Brain microvascular endothelial cell (primary cell): ENCODE results near the gene CLEC20A.
"Not testable (repeated sequence)": the region's sequence is repeated elsewhere in the genome, so short reads cannot be mapped to it uniquely, and the experiment has no call there.

ENCODE experiments used
- DNase-seq: peaks from one replicate; pipeline ENCODE4 v3.0.0-alpha.2; 2020
- H3K27ac ChIP-seq: fragments of 250-450 bp; sonication (Bioruptor Pico); 2 replicates; pipeline ENCODE4 v1.5.1; 2020; ENCODE audit warnings: mild to moderate bottlenecking, moderate library complexity
- H3K27me3 ChIP-seq: fragments of 250-450 bp; sonication (Bioruptor Pico); replicated peaks from 2 replicates; pipeline ENCODE4 v1.5.1; 2020; ENCODE audit warnings: mild to moderate bottlenecking
- H3K36me3 ChIP-seq: fragments of 250-450 bp; sonication (Bioruptor Pico); replicated peaks from 2 replicates; pipeline ENCODE4 v1.5.1; 2020; ENCODE audit warnings: mild to moderate bottlenecking
- H3K4me3 ChIP-seq: 2 replicates; pipeline ENCODE4 v1.5.1; 2011; ENCODE audit warnings: low read depth, mild to moderate bottlenecking, control low read depth, low read length, moderate library complexity
- in situ Hi-C: cut with HindIII; loops from 2 replicates; pipeline ENCODE4 v1.10.0; 2017; ENCODE audit warnings: low sequenced_read_pairs, low pct_ligation_motif_present
- TF ChIP-seq, protein P1 (sequence below): IDR thresholded peaks from 2 replicates; pipeline ENCODE4 v1.5.1; 2011; ENCODE audit warnings: low read depth, mild to moderate bottlenecking, moderate library complexity, low read length, control low read depth, inconsistent platforms; ENCODE audit errors: missing control alignments

CLEC20A gene

GRCh38 chr1:178506177-178506576 is 9.4 kb upstream of the CLEC20A start:
- TF ChIP-seq, protein P1, sequence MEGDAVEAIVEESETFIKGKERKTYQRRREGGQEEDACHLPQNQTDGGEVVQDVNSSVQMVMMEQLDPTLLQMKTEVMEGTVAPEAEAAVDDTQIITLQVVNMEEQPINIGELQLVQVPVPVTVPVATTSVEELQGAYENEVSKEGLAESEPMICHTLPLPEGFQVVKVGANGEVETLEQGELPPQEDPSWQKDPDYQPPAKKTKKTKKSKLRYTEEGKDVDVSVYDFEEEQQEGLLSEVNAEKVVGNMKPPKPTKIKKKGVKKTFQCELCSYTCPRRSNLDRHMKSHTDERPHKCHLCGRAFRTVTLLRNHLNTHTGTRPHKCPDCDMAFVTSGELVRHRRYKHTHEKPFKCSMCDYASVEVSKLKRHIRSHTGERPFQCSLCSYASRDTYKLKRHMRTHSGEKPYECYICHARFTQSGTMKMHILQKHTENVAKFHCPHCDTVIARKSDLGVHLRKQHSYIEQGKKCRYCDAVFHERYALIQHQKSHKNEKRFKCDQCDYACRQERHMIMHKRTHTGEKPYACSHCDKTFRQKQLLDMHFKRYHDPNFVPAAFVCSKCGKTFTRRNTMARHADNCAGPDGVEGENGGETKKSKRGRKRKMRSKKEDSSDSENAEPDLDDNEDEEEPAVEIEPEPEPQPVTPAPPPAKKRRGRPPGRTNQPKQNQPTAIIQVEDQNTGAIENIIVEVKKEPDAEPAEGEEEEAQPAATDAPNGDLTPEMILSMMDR = no peak
- Histone ChIP-seq H3K36me3 (no peaks in the 10 kb centered on the region), H3K27ac (no peak overlapping the region), H3K4me3 (no peak overlapping the region), H3K27me3 (no peaks in the 10 kb centered on the region)
- DNase-seq = no peak
- in situ Hi-C loops = no loop called here

- H3K4me3 ChIP-seq = no peak overlapping the region
- no peak for DNase-seq
- TF ChIP-seq, protein P1 = no peak
- no peak overlapping the region for H3K27ac ChIP-seq
- no peaks in the 10 kb centered on the region for H3K27me3 ChIP-seq
- in situ Hi-C loops = no loop called here
- H3K36me3 ChIP-seq = no peaks in the 10 kb centered on the region
Observed at GRCh38 chr1:178504286-178504685, 7.5 kb upstream of the CLEC20A start.

DNA sequence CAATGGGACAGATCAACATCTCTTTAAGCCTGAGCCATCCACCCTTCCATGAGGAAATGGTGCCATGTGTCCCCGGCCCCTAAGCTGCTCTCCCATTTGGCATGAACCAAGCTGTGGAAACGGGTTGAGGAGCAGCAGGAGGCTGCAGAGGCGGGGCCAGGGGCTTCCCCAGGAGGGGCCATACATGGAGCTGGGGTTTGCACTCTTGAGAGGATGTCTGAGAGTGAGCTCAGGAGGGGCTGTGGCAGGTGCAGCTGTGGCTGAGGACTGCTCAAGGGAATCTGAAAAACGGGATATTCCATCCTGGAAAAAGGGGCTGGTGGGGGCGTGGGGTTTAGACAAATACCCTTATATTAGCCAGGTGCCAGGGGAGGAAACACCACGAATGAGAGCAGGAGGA is 7.1 kb upstream of the CLEC20A start:
- in situ Hi-C loops = no loop called here
- DNase-seq = no peak
- TF ChIP-seq, protein P1 = no peak
- H3K36me3 ChIP-seq = no peaks in the 10 kb centered on the region
- H3K27ac ChIP-seq = no peak overlapping the region
- H3K4me3 ChIP-seq = no peak overlapping the region
- H3K27me3 ChIP-seq = no peaks in the 10 kb centered on the region

DNA sequence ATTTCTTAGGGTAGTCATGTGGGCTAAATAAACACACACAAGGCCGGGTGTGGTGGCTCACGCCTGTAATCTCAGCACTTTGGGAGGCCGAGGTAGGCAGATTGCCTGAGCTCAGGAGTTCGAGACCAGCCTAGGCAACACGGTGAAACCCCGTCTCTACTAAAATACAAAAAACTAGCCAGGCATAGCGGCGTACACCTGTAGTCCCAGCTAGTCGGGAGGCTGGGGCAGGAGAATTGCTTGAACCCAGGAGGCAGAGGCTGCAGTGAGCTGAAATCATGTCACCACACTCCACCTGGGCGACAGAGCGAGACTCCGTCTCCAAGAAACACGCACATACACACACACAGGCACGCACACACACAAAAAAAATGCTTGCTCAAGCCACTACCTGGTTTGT is 6.6 kb upstream of the CLEC20A start:
- DNase-seq, H3K36me3 ChIP-seq, H3K4me3 ChIP-seq, in situ Hi-C loops, H3K27ac ChIP-seq, H3K27me3 ChIP-seq: not testable (repeated sequence)

- H3K4me3 ChIP-seq = no peak overlapping the region
Observed at GRCh38 chr1:178502856-178503255, 6.1 kb upstream of the CLEC20A start.

DNA sequence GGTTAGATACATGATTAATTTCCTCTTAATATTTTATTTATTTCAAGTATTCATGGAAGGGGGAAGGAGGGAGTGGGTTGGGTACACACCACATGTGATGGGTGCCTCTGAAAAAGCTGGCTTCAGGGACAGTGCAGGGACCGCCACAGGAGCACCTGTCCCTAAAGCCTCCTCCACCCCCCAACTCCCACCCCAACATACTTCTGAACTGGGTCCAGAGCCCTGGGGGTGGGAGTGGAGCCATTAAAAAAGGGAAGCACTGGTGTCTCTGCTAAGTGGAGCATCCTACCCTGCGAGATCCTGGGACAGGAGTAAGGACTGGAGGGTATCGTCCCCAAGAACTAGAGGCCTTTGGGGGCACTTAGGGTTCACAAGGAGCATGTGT is 5.6 kb upstream of the CLEC20A start:
- H3K27ac ChIP-seq = no peak overlapping the region
- no peaks in the 10 kb centered on the region for H3K27me3 ChIP-seq
- H3K36me3 ChIP-seq = no peaks in the 10 kb centered on the region
- no peak for DNase-seq
- TF ChIP-seq, protein P1 = no peak
- H3K4me3 ChIP-seq = no peak overlapping the region
- in situ Hi-C loops = no loop called here

More at GRCh38 chr1:178502856-178503255, 6.1 kb upstream of the CLEC20A start:
- Histone ChIP-seq H3K36me3 (no peaks in the 10 kb centered on the region), H3K27me3 (no peaks in the 10 kb centered on the region), H3K27ac (no peak overlapping the region)
- TF ChIP-seq, protein P1 = no peak
- DNase-seq = no peak
- in situ Hi-C loops = no loop called here
